Pulmonary artery endothelial cell (primary cell): ENCODE measurements around the gene SMC5. TPM values are rescaled to one million over a fixed set of nuclear protein-coding genes. Genes with fewer than 3 reads are reported as not detected.
"Not testable (repeated sequence)": the region's sequence is repeated elsewhere in the genome, so short reads cannot be mapped to it uniquely, and the experiment has no call there.

Experiments used
- DNase-seq: peaks from one replicate; pipeline ENCODE4 v3.0.0-alpha.2; 2011; ENCODE audit warnings: low read depth, low spot score
- total RNA-seq: library from RNA; depleted of rRNA; stranded (reverse); fragments of >200 nt; gene quantifications from 2 replicates; pipeline ENCODE4 v1.2.3, GENCODE V29; 2014

Gene SMC5
- total RNA-seq, 1 donor from 2014 or later: 21.3 TPM

DNA sequence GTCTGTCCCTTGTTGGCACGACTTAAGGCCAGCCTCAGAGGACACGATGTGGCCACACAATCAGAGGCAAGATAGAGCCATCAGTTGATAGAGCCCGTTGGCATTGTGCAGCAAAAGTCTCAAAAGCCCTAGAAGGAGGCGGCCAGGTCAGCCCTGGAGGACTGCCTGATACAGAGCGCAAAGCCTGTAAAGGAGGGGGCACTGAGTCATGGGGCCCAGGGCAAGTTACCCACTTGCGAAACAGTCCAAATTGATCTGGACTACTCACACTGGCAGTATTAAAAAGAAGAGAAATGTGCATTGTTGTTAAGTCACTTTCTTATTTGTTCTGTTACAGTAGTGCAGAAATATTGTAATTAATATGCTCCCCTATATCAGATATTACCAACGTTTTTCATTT, 104.2 kb downstream of the SMC5 start:
- no peak for DNase-seq

DNA sequence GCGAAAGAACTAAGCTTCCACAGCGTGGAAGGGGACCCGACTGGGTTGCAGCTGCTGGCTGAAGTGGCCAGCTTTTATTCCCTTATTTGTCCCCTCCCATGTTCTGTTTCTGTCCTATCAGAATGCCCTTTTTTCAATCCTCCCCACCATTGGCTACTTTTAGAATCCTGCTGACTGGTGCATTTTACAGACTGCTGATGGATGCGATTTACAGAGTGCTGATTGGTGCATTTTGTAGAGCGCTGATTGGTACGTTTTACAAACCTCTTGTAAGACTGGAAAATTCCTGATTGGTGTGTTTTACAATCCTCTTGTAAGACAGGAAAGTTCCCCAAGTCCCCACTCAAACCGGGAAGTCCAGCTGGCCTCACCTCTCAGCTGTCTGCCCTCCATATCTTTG, 105.0 kb downstream of the SMC5 start:
- DNase-seq: no peak

DNA sequence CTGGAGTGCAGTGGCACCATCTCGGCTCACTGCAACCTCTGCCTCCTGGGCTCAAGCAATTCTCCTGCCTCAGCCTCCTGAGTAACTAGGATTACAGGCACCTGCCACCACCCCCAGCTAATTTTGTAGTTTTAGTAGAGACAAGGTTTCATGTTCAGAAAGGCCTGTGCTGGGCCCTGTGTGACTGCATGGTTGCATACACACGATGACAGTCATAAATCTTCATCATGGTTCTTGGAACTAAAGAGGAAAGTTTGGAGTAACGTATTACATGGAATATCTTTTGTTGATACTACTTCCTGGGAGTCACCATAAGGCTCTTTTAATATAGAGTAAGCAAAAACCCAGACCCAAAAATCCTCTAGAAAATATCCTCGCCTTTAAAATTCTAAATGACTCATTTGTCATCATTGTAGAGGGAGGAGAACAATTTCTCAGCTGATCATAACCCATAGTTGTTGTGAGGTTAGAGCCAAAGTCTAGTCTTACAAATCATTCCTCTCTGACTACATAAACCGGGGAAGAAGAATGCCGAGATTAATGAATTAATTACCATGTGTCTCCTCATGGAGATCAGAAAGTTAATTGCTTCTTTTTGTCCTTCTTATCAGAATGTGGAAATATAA, 108.6 kb downstream of the SMC5 start:
- no peak for DNase-seq

- DNase-seq: no peak
These were observed 116.3 kb downstream of the SMC5 start for GRCh38 chr9:70374962-70375618.

GRCh38 chr9:70382046-70382708, 123.4 kb downstream of the SMC5 start:
- DNase-seq: no peak

DNA sequence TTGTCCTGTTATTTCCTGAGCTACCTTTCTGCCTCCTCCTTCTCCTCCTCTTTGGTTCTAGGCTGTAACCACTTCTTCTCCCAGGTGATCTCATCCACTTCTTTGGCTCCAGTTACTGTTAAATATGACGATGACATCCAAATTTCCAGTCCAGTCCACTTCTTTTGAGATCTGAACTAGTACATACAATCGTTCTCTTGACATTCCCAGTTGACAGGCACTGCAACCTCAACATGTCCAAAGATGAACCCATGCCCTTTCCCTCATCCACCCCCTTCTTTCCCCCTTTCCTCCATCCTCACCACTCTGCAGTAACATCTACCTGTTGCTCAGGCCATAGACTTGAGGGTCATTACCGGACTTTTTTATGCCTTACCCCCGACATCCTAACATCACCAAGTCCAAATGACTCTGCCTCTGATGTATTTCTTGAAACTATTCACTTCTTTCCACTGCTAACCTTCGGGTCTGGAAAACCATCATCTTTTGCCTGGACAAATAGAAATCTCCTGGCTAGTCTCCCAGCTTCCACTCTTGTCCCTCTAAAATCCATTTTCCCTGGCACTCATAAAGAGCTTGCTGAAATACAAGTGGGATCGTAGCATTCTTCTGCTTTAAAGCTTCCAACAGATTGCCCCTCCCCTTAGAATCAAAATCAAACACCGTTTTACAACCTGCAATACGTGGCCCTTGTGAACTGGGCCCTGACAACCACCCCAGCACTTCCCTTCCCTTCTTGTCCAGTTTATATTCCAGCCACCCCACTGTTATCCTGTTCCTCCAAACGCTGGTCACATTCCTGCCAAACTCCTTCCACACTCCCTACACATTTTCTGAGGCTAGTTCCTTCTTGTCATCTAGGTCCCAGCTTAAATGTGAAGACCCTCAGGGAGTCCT, 124.2 kb downstream of the SMC5 start:
- DNase-seq: no peak

- no peak for DNase-seq
These were observed 126.6 kb downstream of the SMC5 start for GRCh38 chr9:70385426-70385825.

DNA sequence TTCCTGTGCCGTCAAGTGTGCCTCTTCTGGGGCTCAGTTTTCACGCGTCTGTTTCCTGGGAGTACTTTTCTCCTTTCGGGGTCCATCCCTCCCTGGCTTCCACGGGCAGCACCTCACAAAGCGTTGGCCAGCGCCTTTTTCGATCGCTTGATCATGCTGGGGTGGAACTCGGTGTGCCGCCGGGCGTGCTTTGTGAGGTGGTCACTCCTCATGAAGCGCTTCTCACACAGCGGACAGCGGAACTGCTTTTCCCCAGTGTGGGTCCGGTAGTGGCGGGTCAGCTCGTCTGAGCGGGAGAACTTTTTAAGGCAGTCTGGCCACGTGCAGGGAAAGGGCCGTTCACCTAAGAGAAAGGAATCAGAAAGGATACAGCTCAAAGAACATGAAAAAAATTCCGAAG, 128.9 kb downstream of the SMC5 start:
- no peak for DNase-seq

GRCh38 chr9:70389188-70389587, 130.4 kb downstream of the SMC5 start:
- DNase-seq: no peak

DNA sequence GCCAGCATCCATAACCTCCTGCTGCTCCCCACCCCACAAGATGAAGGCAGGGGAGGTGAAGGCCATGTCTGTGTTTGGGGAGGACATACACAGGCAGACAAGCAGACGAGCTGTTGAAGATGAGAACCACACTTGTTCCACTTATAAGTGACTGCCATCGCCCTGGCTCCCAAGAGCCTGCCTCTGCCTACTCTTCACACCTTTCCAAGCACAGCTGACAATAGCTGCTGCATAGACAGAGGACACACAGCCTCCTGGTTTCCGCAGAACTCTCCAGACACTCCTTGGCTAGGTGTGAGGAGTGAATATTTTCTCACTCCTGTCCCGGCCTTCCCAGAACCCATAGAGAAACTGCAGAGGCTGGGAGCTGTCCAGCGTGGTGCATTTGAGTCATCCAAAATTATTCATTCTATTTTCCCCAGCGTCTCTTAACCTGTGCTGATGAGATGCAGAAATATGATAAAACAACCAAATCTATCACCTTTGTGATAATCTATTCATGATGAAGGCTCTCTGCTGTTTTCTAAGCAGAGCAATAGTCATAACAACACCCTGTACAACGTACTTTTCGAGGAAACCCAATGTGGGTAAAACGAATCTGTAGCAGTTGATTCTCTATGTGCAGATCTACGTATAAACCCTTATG, 131.0 kb downstream of the SMC5 start:
- no peak for DNase-seq

- no peak for DNase-seq
These were observed 132.2 kb downstream of the SMC5 start for GRCh38 chr9:70390933-70391341.

DNA sequence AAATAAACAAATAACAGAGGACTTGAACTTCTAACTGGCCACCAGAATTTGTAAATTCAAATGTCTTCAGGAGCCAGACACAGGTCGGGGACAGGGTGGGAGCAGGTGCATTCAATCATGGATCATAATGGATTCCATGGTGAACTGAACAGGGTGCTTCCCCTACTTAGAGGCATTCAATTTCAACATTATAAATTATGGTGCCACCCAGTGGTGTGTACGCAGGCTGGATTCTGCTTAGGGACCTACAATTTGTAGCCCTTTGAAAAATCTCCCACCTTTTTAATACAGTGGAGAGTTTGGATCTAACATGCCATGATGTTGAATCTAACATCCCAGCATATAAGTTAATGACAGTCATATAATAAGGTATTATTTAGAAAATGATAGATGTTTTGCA, 133.4 kb downstream of the SMC5 start:
- no peak for DNase-seq

- no peak for DNase-seq
These were observed 134.1 kb downstream of the SMC5 start for GRCh38 chr9:70392850-70393249.

- no peak for DNase-seq
These were observed 136.9 kb downstream of the SMC5 start for GRCh38 chr9:70395652-70396051.

DNA sequence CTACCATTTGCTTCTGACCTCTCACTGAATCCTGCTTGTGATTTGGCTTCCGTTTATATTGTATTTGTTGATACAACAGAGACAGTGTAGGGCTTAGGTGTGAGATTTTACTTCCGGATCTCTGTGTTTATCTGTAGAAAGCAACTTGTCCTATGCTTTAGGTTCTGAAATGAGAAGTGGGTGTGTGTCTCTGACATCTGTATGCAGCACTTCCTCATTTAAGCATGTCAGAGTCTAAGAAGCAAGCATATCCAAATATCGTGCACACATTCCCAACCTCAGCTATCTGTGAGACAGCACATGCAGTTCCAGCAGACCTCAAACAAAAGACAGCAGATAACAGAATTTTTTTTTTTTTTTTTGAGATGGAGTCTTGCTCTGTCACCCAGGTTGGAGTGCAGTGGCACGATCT, 139.4 kb downstream of the SMC5 start:
- DNase-seq: no peak

DNA sequence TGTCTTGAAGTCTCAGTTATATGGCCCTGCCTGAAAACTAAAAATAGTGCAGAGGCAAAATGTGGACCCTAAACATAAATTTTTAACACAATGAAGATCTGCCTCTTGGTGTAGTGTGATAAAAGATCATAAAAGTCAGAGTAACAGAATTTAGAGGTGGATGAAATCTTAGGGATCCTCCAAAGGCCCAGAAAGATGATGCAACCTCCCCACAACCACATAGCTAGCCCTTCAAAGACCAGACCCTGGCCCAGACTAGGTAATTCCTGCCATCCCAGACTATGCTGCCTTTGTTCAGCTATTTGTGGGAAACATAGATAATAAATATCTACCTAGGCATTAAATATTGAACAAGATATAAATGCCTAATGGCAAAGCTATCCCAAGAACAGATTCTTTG, 140.4 kb downstream of the SMC5 start:
- no peak for DNase-seq

DNA sequence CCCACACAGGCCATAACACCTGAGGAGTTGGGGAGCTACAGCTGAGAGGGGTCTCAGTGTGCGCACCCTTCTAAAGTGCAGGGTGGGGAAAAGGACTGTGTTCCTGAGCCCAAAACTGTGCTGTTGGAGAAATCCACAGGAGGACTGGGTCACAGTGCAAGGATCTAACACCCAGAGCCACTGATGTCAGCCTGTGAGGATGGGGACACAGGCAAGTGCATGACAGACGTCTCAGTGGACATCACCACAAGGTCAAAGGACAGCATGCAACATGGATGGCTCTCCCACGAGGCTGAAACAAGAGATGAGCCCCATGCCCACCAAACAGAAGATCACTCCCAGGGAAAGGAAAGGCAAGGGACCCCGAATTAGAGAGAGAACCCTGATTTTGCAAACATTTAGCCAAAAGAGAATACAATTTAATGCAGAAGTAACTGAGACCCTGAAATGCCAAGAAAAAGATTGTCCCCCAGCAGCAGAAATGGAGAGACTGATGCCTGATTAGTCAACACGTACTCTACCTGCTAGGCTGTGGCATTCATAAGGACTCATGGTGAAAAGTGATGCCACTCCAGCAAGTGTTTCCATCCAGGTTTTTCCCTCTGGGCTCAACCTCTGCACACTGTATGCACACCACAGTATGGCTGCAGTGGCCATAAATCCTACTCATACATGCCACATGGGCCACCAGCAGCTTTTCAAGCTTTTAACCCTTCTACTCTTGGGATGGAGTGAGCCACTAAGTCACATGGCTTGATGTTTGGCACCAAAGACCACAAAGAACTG, 141.5 kb downstream of the SMC5 start:
- DNase-seq: no peak

- not testable (repeated sequence) for DNase-seq
These were observed 142.5 kb downstream of the SMC5 start for GRCh38 chr9:70401241-70401640.

GRCh38 chr9:70402213-70402612, 143.4 kb downstream of the SMC5 start:
- DNase-seq: no peak

GRCh38 chr9:70403166-70403565, 144.4 kb downstream of the SMC5 start:
- DNase-seq: no peak

- DNase-seq: no peak
These were observed 144.8 kb downstream of the SMC5 start for GRCh38 chr9:70403618-70404025.
